HG02943 (cell line): ENCODE results near the gene PNRC1.
"Not testable (repeated sequence)": the region's sequence is repeated elsewhere in the genome, so short reads cannot be mapped to it uniquely, and the experiment has no call there.

ENCODE experiments used
- ATAC-seq: cut with Tn5 transposase; IDR thresholded peaks from one replicate; pipeline ENCODE4 v1.9.1; 2021; ENCODE audit warnings: mild to moderate bottlenecking, low read depth, moderate library complexity; ENCODE audit not compliant: unreplicated experiment

The PNRC1 gene

GRCh38 chr6:89080281-89081128 lies at the start of gene PNRC1:
PNRC1 (plus strand) TSS chr6:89080751; CDS start chr6:89080895, 144 bp downstream.
- ATAC-seq, result peak; percentile 74

GRCh38 chr6:89032599-89032998 lies 48.0 kb upstream of the PNRC1 start:
- ATAC-seq, result no peak

- no peak for ATAC-seq
Observed at GRCh38 chr6:89033461-89033860, 47.1 kb upstream of the PNRC1 start.

- not testable (repeated sequence) for ATAC-seq
Observed at GRCh38 chr6:89034116-89034515, 46.4 kb upstream of the PNRC1 start.

GRCh38 chr6:89034586-89035251 lies 45.8 kb upstream of the PNRC1 start:
- ATAC-seq, result no peak

GRCh38 chr6:89035252-89036101 lies 45.1 kb upstream of the PNRC1 start:
- no peak for ATAC-seq

- no peak for ATAC-seq
Observed at GRCh38 chr6:89037141-89037900, 43.2 kb upstream of the PNRC1 start.

GRCh38 chr6:89037901-89038293 lies 42.7 kb upstream of the PNRC1 start:
- not testable (repeated sequence) for ATAC-seq

- ATAC-seq, result no peak
Observed at GRCh38 chr6:89042664-89043063, 37.9 kb upstream of the PNRC1 start.

- no peak for ATAC-seq
Observed at GRCh38 chr6:89044328-89045010, 36.1 kb upstream of the PNRC1 start.

- ATAC-seq, result no peak
Observed at GRCh38 chr6:89045011-89045387, 35.6 kb upstream of the PNRC1 start.

GRCh38 chr6:89045576-89045975 lies 35.0 kb upstream of the PNRC1 start:
- no peak for ATAC-seq

GRCh38 chr6:89047473-89047872 lies 33.1 kb upstream of the PNRC1 start:
- no peak for ATAC-seq

- ATAC-seq, result no peak
Observed at GRCh38 chr6:89048288-89048923, 32.1 kb upstream of the PNRC1 start.

GRCh38 chr6:89048985-89049384 lies 31.6 kb upstream of the PNRC1 start:
- no peak for ATAC-seq

GRCh38 chr6:89050155-89050554 lies 30.4 kb upstream of the PNRC1 start:
- no peak for ATAC-seq

- ATAC-seq, result no peak
Observed at GRCh38 chr6:89050697-89051096, 29.9 kb upstream of the PNRC1 start.

- no peak for ATAC-seq
Observed at GRCh38 chr6:89051676-89052075, 28.9 kb upstream of the PNRC1 start.

GRCh38 chr6:89054208-89054607 lies 26.3 kb upstream of the PNRC1 start:
- ATAC-seq, result no peak
